HEK293T (cell line): ENCODE measurements around the gene MED12L.

Experiments
- BHLHE40 ChIP-seq: fragments of 450-650 bp; IDR thresholded peaks from 2 replicates; pipeline ENCODE4 v1.6.1; 2016; ENCODE audit warnings: mild to moderate bottlenecking, moderate library complexity, borderline replicate concordance
- ELF4 ChIP-seq: fragments of 450-650 bp; IDR thresholded peaks from 2 replicates; pipeline ENCODE4 v1.6.1; 2017; ENCODE audit warnings: antibody characterized with exemption
- FOXK2 ChIP-seq: fragments of 450-650 bp; IDR thresholded peaks from 2 replicates; pipeline ENCODE4 v1.6.1; 2016; ENCODE audit warnings: mild to moderate bottlenecking
- HDGF ChIP-seq: fragments of 450-650 bp; IDR thresholded peaks from 2 replicates; pipeline ENCODE4 v1.6.1; 2017; ENCODE audit warnings: antibody characterized with exemption, borderline replicate concordance
- TARDBP ChIP-seq: fragments of 450-650 bp; IDR thresholded peaks from 2 replicates; pipeline ENCODE4 v1.6.1; 2016
- ZNF384 ChIP-seq: fragments of 450-650 bp; IDR thresholded peaks from 2 replicates; pipeline ENCODE4 v1.6.1; 2016

DNA sequence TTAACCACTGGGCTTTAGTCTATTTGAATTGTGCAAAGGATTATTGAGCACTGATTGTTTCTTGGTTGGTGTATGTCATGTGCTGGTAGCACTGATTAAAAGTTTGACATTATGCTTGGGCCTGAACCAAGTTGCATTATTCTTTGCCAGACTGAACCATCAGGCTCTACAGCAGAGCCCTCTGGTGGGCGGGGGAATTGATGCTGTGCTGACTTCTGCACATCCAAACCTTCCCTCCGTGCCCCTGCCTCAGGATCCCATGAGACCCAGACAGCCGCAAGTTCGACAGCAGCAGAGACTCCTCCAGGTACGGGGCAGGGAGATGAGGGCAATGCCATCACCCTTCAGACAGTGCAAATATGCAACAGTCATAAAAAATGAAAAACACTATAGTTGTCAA, 327.5 kb downstream of the MED12L start:
- TF ChIP-seq ELF4: no peak
- TF ChIP-seq BHLHE40: no peak
- no peak for TF ChIP-seq ZNF384
- no peak for TF ChIP-seq TARDBP
- TF ChIP-seq HDGF: no peak
- no peak for TF ChIP-seq FOXK2
